CD4-positive, alpha-beta T cell treated with Interleukin-4 for 4 hours (primary cell): ENCODE data around the gene UBE2J2.
A peak's percentile ranks its signal among the peaks of the same experiment; 100 is the strongest.

ENCODE experiments used
- DNase-seq: peaks from one replicate; pipeline ENCODE4 v3.0.0-alpha.2; 2020

UBE2J2 gene

GRCh38 chr1:1206966-1207531, 66.6 kb downstream of the UBE2J2 start:
- no peak for DNase-seq

- DNase-seq: peak; percentile 14
These were observed 67.2 kb downstream of the UBE2J2 start, which contains the start of gene TNFRSF18 for GRCh38 chr1:1206376-1206965. TNFRSF18 (minus strand) TSS chr1:1206592; CDS start chr1:1206571, 21 bp downstream.

DNA sequence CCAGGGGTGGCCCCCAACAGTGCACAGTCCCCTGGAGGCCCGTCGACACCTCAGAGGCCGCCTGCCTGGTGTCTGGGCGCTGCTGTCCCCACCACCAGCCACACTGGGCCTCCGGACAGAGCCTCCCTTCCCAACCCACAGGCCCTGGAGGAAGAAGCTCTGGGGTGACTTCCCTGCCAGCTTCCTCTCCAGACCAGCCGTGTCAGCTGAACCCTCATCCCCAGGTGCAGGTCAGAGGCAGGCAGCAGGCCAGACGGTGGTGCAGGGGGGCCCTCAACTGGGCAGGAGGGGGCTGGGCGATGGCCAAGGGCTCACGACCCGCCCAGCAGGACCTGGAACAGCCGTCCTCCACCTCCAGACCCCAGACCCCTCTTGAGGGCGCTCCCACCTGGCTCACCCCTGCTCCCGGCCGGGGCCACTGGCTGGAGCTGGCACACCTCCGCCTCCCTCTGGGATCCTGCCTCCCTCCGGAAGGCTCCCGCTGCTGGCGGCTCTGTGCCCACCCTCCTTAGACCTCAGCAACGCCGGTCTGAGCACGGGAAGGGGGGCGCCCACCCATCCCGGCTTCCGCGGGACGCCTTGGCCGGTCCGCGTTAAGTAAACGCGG, 67.8 kb downstream of the UBE2J2 start:
- DNase-seq: no peak

DNA sequence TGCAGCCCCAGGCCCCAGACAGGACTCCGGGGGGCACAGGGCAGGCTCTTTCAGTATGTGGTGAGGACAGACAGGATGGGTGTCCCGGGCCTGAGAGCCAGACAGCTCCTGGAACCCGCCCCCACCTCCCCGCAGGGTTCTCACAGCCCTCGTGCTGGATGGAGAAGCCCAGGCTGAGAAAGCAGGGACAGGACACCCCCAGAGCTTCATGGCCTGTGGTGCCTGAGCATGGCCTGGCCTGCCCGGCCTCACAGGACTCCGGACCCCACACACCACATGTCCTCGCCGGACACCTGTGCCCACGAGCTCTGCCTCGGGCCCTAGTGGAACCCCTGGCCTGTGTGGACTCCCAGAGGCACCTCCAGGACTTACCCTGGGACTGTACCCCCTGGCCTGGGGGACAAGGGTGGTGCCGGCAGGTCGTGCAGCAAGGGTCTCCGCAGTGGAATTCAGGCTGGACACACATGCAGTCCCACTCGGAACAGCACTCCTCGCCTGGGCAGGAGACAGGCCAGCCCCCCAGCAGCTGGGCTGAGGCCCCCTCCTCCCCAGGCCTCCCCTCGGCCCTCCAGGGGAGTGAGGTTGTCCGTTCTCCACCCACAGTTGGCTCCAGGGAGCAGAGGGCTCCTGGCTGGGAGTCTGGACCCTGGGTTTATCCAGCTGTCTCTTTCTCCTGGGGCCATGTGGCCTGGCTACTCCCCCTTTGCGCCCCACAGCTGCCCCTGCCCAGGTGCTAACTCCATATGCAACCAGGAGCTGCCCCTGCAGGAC, 68.5 kb downstream of the UBE2J2 start:
- no peak for DNase-seq

GRCh38 chr1:1204425-1204920, 69.2 kb downstream of the UBE2J2 start:
- no peak for DNase-seq
